HTERT RPE-1 (cell line): ENCODE results near the gene VN1R5.
"Not testable (repeated sequence)": the region's sequence is repeated elsewhere in the genome, so short reads cannot be mapped to it uniquely, and the experiment has no call there.

Experiments used
- in situ Hi-C: fragments of 300-500 bp; cut with MboI; formaldehyde crosslinking; loops from 4 replicates; pipeline ENCODE4 v1.14.3; 2020; ENCODE audit warnings: low sequenced_read_pairs

VN1R5 gene

GRCh38 chr1:247270003-247270402, 14.1 kb downstream of the VN1R5 start:
- in situ Hi-C loops, result no loop called here

- in situ Hi-C loops, result no loop called here
Observed at GRCh38 chr1:247273013-247273412, 17.1 kb downstream of the VN1R5 start.

- in situ Hi-C loops, result no loop called here
Observed at GRCh38 chr1:247274605-247275256, 18.9 kb downstream of the VN1R5 start.

- in situ Hi-C loops, result no loop called here
Observed at GRCh38 chr1:247277191-247277590, 21.3 kb downstream of the VN1R5 start.

GRCh38 chr1:247281001-247281574, 25.2 kb downstream of the VN1R5 start:
- in situ Hi-C loops, result no loop called here

GRCh38 chr1:247286134-247286670, 30.3 kb downstream of the VN1R5 start:
- in situ Hi-C loops, result no loop called here

- in situ Hi-C loops, result no loop called here
Observed at GRCh38 chr1:247287460-247287859, 31.6 kb downstream of the VN1R5 start.

- in situ Hi-C loops, result no loop called here
Observed at GRCh38 chr1:247288341-247288740, 32.5 kb downstream of the VN1R5 start.

- in situ Hi-C loops, result not testable (repeated sequence)
Observed at GRCh38 chr1:247289274-247289892, 33.5 kb downstream of the VN1R5 start.

GRCh38 chr1:247290576-247290975, 34.7 kb downstream of the VN1R5 start:
- in situ Hi-C loops, result no loop called here

GRCh38 chr1:247291161-247291560, 35.3 kb downstream of the VN1R5 start:
- in situ Hi-C loops, result no loop called here

- in situ Hi-C loops, result no loop called here
Observed at GRCh38 chr1:247291833-247292561, 36.1 kb downstream of the VN1R5 start.

- in situ Hi-C loops, result no loop called here
Observed at GRCh38 chr1:247293047-247293446, 37.2 kb downstream of the VN1R5 start.

- in situ Hi-C loops, result no loop called here
Observed at GRCh38 chr1:247294282-247294681, 38.4 kb downstream of the VN1R5 start.

GRCh38 chr1:247295274-247295684, 39.4 kb downstream of the VN1R5 start:
- in situ Hi-C loops, result no loop called here

GRCh38 chr1:247295746-247296145, 39.9 kb downstream of the VN1R5 start:
- in situ Hi-C loops, result no loop called here

- in situ Hi-C loops, result no loop called here
Observed at GRCh38 chr1:247296599-247297180, 40.8 kb downstream of the VN1R5 start.

GRCh38 chr1:247297263-247298123, 41.6 kb downstream of the VN1R5 start:
- in situ Hi-C loops, result no loop called here

GRCh38 chr1:247298124-247298481, 42.2 kb downstream of the VN1R5 start:
- in situ Hi-C loops, result no loop called here

- in situ Hi-C loops, result no loop called here
Observed at GRCh38 chr1:247298701-247299100, 42.8 kb downstream of the VN1R5 start.
